Large intestine (tissue), 3 donors: ENCODE data around the gene SLC9A2. TPM values are rescaled to one million over a fixed set of nuclear protein-coding genes. Genes with fewer than 3 reads are reported as not detected.

ENCODE experiments used
- DNase-seq, 2 donors: peaks; one replicate each; pipeline versions ENCODE4 v3.0.0 to v3.0.0-alpha.2; 2013
- H3K27ac ChIP-seq: one replicate; pipeline ENCODE4 v1.5.1; 2013; ENCODE audit warnings: low read length
- H3K27me3 ChIP-seq: 2 replicates; pipeline ENCODE4 v1.6.1; 2013; ENCODE audit warnings: low read length; ENCODE audit not compliant: control insufficient read depth, insufficient read depth
- H3K36me3 ChIP-seq: 2 replicates; pipeline ENCODE4 v1.6.1; 2013; ENCODE audit warnings: low read length; ENCODE audit not compliant: control insufficient read depth, insufficient read depth
- H3K4me1 ChIP-seq: one replicate; pipeline ENCODE4 v1.6.1; 2013; ENCODE audit warnings: low read length; ENCODE audit not compliant: control insufficient read depth, insufficient read depth
- H3K4me3 ChIP-seq: one replicate; pipeline ENCODE4 v1.5.1; 2013; ENCODE audit warnings: low read length
- H3K9me3 ChIP-seq: one replicate; pipeline ENCODE4 v1.6.1; 2013; ENCODE audit warnings: mild to moderate bottlenecking, low read depth, low read length, moderate library complexity; ENCODE audit not compliant: control insufficient read depth
- WGBS: methylation state at CpG from one replicate; pipeline ENCODE4 v1.1.5; 2013; ENCODE audit warnings: low lambda C conversion rate; ENCODE audit not compliant: insufficient coverage; 5-methylcytosine and 5-hydroxymethylcytosine counted together
- polyA plus RNA-seq: library from polyadenylated mRNA; unstranded; fragments of 120-200 nt; gene quantifications from one replicate; pipeline ENCODE4 v1.2.1, GENCODE V29; 2013

SLC9A2 gene
- polyA plus RNA-seq, 1 donor: 2.1 TPM

DNA sequence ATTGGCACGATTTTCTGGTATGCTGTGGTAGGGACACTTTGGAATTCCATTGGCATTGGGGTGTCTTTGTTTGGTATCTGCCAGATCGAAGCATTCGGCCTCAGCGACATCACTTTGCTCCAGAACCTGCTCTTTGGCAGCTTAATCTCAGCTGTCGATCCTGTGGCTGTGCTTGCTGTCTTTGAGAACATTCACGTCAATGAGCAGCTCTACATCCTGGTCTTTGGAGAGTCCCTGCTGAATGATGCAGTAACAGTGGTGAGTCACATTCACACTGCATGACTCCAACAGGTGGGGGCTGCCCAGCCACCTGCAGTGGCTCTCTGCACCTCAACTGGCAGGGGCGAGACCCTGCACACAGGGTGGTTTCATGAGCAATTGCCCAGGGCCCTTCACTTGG lies 38.4 kb downstream of the SLC9A2 start:
- peaks cover 3% of the 10 kb centered on the region for H3K4me1 ChIP-seq
- no peaks in the 10 kb centered on the region for H3K27me3 ChIP-seq
- no peak for DNase-seq
- no peak overlapping the region for H3K4me3 ChIP-seq
- no peaks in the 10 kb centered on the region for H3K9me3 ChIP-seq
- H3K27ac ChIP-seq: no peak overlapping the region
- WGBS: no CpG with 5 or more reads among the region's 7 CpGs
- H3K36me3 ChIP-seq: no peaks in the 10 kb centered on the region

DNA sequence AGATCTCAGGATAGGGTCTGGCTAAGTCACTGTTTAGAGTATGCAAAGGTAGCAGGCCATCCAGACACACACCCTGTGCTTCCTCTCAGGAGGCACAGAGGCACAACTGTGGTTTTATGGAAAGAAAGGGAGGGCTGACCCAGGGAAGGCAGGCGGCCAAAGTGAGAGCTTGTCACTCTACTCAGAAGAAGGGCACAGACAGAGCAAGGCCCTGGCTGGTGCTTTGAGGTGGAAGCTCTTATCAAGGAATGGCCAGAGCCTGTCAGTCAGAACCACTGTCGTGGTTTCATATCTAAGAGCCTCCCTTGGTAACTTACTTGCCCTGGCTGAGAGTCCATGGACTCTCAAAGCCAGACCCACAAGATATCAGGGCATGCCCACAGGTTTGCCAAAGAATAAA lies 40.7 kb downstream of the SLC9A2 start:
- peaks cover 6% of the 10 kb centered on the region for H3K4me1 ChIP-seq
- no peak for DNase-seq
- H3K27ac ChIP-seq: no peak overlapping the region
- H3K9me3 ChIP-seq: no peaks in the 10 kb centered on the region
- no peaks in the 10 kb centered on the region for H3K27me3 ChIP-seq
- H3K36me3 ChIP-seq: no peaks in the 10 kb centered on the region
- 80% methylated on average over 1 of the region's 2 CpGs for WGBS
- no peak overlapping the region for H3K4me3 ChIP-seq

DNA sequence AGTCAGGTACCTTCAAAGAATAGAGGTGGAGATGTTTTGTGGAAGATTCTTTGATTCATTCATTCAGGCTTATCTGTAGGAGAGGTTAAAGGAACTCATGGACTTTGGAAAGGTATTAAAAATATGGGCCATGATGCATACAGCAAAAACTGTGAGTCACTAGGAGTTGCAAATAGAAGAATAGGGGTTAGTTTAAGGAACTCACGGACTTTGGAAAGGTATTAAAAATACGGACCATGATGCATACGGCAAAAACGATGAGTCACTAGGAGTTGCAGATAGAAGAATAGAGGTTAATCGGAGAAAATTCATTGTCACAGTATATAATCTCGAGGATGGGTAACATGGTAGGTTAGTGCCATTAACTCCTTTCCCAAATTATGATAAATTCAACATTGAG lies 41.2 kb downstream of the SLC9A2 start:
- no peaks in the 10 kb centered on the region for H3K27me3 ChIP-seq
- DNase-seq: peak; percentile 63 to 85
- H3K4me1 ChIP-seq: peaks cover 6% of the 10 kb centered on the region
- H3K4me3 ChIP-seq: no peak overlapping the region
- no peaks in the 10 kb centered on the region for H3K9me3 ChIP-seq
- H3K36me3 ChIP-seq: no peaks in the 10 kb centered on the region
- H3K27ac ChIP-seq: no peak overlapping the region
- 39% methylated on average over 2 of the region's 6 CpGs for WGBS

DNA sequence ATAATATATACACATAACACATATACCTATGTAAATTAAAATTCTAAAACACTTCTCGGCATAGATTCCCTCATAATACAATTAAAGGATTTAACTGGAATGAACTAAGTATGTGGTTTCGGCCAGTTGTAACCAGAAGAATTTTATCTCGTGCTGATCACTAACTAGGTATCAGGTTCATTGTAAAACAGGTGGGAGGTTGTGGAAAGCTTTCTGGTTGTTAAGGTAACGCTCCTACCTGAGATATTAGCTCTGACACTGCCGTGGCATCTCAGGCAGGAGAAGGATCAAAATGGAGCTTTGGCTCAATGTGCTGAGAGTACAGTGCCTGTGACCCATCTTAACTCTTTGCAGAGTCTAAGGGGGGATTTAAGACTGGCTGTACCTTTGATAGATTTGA lies 42.5 kb downstream of the SLC9A2 start:
- Histone ChIP-seq H3K27me3 (no peaks in the 10 kb centered on the region), H3K36me3 (no peaks in the 10 kb centered on the region), H3K9me3 (no peaks in the 10 kb centered on the region), H3K27ac (no peak overlapping the region), H3K4me3 (no peak overlapping the region), H3K4me1 (peaks cover 6% of the 10 kb centered on the region)
- no CpG with 5 or more reads among the region's 5 CpGs for WGBS
- DNase-seq: peak in 1 of 2 donors; percentile 13

GRCh38 chr2:102662833-102663232 lies 43.5 kb downstream of the SLC9A2 start:
- Histone ChIP-seq H3K4me1 (peaks cover 6% of the 10 kb centered on the region), H3K36me3 (no peaks in the 10 kb centered on the region), H3K27ac (no peak overlapping the region), H3K4me3 (no peak overlapping the region), H3K9me3 (no peaks in the 10 kb centered on the region), H3K27me3 (no peaks in the 10 kb centered on the region)
- DNase-seq: no peak
- no CpG with 5 or more reads among the region's 5 CpGs for WGBS

- no peaks in the 10 kb centered on the region for H3K9me3 ChIP-seq
- H3K27me3 ChIP-seq: no peaks in the 10 kb centered on the region
- no peaks in the 10 kb centered on the region for H3K36me3 ChIP-seq
- DNase-seq: peak; percentile 16 to 46
- no peak overlapping the region for H3K27ac ChIP-seq
- H3K4me1 ChIP-seq: peaks cover 6% of the 10 kb centered on the region
- WGBS: no CpG with 5 or more reads among the region's 3 CpGs
- H3K4me3 ChIP-seq: no peak overlapping the region
These were observed 44.0 kb downstream of the SLC9A2 start for GRCh38 chr2:102663381-102663780.

DNA sequence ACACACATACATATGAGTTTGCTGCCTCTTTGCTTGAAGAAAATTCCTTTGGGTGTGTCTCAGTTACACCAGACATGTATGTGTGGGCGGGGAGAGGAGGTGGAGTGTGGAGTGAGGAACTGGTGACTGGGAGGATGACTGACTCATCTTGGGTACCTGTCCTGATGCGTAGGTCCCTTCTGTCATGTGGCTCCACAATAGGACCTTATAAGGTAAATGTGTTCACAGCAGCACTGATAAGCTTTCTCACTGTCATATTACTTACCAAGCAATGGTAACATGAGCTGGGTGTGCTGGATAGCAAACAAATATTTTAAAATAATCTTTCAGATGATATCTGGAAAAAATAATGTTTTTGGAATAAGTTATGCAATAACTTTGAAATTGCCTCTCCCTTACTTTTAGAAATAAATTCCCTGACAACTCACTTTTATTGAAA lies 45.1 kb downstream of the SLC9A2 start:
- DNase-seq: peak; percentile 44 to 53
- no peaks in the 10 kb centered on the region for H3K9me3 ChIP-seq
- no peak overlapping the region for H3K27ac ChIP-seq
- no CpG with 5 or more reads among the region's 2 CpGs for WGBS
- H3K4me3 ChIP-seq: no peak overlapping the region
- H3K27me3 ChIP-seq: no peaks in the 10 kb centered on the region
- peaks cover 6% of the 10 kb centered on the region for H3K4me1 ChIP-seq
- H3K36me3 ChIP-seq: no peaks in the 10 kb centered on the region

- Histone ChIP-seq H3K4me3 (no peak overlapping the region), H3K27ac (no peak overlapping the region), H3K27me3 (no peaks in the 10 kb centered on the region), H3K36me3 (no peaks in the 10 kb centered on the region), H3K9me3 (no peaks in the 10 kb centered on the region), H3K4me1 (peaks cover 4% of the 10 kb centered on the region)
- DNase-seq: no peak
- WGBS: no CpG with 5 or more reads among the region's 2 CpGs
These were observed 47.7 kb downstream of the SLC9A2 start for GRCh38 chr2:102667072-102667471.

DNA sequence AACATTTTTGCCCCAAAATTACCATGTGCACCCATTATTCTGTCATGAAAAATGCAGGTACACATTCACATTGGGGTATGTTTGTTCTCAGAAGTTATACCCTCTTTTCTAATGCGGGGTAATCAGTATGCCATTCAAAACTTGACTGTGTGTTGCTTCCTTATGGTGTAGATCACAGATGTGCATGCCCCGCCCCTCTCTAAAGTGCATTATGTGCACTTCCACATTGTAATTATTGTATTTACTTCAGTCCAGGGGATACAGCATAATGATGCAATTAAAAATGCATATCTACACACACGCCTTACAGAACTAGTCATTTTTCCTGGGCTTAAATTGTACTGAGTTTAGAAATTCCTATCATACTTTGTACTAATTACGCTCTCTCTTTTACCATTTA lies 48.8 kb downstream of the SLC9A2 start:
- Histone ChIP-seq H3K27ac (no peak overlapping the region), H3K27me3 (no peaks in the 10 kb centered on the region), H3K4me1 (peaks cover 4% of the 10 kb centered on the region), H3K36me3 (no peaks in the 10 kb centered on the region), H3K4me3 (no peak overlapping the region), H3K9me3 (no peaks in the 10 kb centered on the region)
- no peak for DNase-seq
- 100% methylated on average over 1 of the region's 4 CpGs for WGBS

DNA sequence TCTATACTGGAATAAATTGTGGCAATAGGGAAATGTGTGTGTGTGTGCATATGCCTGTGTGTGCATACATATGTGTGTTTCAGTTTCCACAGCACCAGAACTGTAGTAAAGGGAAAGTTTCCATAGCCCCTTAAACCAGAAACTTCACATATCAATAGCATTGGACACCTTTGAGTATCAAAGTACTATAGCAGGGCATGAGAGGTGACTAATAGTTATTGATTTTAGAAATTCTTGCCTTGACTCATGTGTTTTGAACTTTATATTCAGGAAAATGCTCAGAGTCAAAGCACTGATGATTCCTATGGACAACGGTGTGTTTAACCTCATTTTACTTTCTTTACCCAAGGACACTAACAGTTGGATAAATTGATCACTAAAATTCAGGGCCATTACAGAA lies 50.0 kb downstream of the SLC9A2 start:
- H3K4me3 ChIP-seq: no peak overlapping the region
- H3K27me3 ChIP-seq: no peaks in the 10 kb centered on the region
- no CpG with 5 or more reads among the region's 1 CpG for WGBS
- no peak overlapping the region for H3K27ac ChIP-seq
- H3K4me1 ChIP-seq: no peaks in the 10 kb centered on the region
- H3K9me3 ChIP-seq: no peaks in the 10 kb centered on the region
- H3K36me3 ChIP-seq: no peaks in the 10 kb centered on the region
- DNase-seq: no peak

GRCh38 chr2:102672107-102672776 lies 52.9 kb downstream of the SLC9A2 start:
- no peaks in the 10 kb centered on the region for H3K36me3 ChIP-seq
- H3K4me3 ChIP-seq: no peak overlapping the region
- H3K4me1 ChIP-seq: no peaks in the 10 kb centered on the region
- H3K27me3 ChIP-seq: no peaks in the 10 kb centered on the region
- H3K27ac ChIP-seq: no peak overlapping the region
- WGBS: 83% methylated on average over 1 of the region's 4 CpGs
- no peaks in the 10 kb centered on the region for H3K9me3 ChIP-seq
- no peak for DNase-seq
